ENCODE results near the gene SOX6.

SOX6 gene

DNA sequence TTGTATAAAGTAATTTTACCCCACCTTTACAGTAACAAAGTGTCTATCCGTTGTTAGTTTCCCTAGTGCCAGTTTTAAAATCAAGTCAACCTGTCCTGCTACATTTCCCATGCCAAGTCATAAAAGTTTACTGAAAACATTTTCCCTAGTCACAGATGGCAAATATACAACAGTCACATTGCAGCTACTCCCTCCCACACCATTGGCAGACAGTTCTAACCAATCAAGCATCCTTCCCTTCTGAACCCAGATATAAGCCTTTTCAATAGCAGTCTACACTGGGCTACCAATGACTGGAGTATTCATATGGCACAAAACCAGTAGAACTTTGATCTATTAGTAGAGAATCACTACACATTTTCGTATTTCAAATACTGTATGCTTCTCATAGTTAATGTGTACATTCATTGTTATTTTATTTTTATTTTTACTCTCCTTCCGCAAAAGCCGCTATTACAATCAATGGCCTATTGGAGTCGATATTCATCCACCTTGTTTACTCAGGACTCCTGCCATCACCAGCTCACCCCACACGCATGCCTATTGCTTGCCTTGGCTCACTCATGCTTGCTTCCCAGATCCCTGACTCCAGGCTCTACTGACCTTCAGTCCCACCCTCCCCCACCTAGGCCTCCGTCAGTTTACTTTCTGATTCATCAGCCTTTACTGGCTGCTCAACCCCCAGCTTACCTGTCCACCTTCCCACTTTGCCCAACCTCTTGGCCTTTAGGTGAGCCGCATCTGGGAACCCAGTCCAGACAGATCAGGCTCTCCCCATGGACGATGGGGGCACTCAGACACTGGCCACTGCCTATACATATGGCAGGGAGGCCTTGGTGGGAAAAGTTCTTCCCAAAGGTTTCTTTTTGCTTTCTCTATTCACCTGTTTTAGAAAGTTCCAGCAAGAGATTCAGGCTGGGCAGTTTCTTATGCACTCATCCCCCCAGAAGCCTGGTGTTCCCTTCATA lies 408.4 kb downstream of the SOX6 start:
- no peak for DNase-seq

DNA sequence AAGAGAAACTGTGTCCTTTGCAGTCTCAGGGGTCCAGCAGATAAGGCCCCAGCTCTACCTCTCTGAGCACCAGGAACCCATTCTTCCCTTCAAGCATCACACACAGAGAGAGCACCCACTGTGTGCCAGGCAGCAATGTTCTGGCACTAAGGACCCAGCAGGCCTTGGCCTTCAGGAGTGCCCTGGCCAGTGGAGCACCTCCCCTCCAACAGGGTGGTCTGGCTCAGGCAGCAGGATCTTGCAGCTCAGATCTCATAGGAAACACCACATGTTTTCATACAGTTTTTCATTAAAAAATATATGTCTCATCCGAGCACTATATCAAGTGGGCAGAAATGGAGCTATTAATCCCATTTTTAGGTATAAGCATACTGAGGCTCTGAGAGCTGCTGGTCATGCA lies 410.6 kb downstream of the SOX6 start:
- no peak for DNase-seq

DNA sequence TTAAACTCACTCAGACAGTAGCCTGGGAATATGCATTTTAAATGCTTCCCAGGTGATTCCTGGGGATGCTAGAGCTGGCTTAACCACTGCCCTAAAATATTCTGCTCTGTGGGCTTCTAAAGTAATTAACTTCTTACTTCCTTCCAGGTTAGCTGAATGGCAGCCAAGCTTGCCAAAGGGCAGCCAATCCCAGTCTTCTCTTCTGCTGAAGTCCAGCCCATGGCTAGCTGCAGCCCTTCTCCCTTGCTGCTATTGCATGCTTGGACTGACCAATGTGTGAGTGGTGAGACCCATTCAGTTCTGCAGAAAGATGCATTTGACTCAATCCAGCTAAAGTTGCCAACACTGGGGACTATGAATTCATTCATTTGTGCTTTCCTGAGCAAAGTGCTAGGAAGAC lies 411.9 kb downstream of the SOX6 start:
- no peak for DNase-seq

DNA sequence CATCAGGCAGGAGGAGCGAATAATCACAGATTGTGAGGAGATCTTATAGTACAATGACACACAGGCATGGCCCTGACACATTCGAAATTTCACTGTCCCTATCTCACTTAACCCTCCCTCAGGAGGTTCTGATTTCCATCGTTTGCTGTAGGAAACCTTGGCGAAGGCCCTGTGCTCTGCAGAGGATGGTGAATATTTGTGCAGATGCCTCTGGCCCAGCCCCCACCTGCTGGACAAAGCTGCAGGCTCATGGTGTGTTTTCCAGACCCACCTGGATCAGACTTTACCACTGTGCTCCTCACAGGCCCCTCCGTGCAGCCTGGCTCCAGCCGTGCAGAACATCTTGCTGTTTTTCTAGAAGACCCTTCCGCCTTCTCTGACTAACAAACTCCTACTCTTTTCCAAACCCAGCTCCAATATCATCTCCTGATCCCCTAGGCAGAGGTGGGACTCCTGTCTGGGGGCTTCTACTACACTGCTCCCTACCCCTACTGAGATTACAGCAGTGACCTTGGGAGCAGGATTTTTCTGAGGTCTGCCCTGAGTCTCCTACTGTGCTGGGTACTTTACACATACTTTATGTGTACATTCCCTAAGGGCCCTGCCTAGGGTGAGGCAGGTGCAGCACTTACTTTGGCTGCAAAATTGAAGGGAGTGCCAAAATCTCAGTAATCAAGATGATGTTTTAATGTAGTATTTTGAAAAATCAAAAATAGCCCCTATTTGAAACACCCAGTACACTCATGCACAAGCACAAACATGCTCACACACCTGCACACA lies 412.7 kb downstream of the SOX6 start:
- DNase-seq, result no peak

DNA sequence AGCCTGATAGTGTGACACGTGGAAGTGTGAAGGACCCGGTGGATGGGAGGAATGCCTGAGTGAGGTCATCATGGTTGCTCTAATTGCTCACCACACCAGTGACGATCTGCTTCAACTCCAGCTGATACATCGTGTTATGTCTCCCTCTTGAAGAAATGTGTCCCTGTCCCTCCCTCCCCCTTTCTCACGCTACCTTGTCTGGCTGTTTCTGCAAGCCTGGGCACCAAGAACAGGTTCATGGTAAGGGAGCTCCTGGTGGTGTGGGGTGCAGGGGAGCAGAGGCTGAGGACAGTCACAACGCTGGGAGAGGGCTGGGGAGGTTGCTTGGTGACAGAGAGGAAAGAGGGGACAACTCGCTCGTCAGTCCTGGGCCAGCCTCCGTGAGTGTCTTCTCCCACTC lies 413.4 kb downstream of the SOX6 start:
- no peak for DNase-seq

DNA sequence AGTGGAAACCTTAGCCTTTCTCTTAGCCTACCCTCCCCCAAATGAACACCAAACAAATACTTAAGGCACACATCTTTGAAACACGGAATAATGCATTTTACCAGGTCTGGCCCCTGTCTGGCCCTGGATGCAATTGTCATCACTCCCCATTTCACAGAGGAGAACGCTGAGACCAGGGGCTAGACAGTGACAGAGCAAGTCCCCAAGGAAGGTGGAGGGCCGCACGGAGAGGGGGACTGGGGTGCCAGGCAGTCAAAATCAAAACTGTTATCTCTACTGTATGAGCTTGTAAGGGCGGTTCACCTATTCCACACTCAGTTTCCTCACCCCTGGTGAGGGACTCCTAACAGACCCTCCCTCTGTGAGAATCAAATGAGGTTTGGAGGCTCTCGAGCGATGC lies 414.2 kb downstream of the SOX6 start:
- DNase-seq, result no peak

DNA sequence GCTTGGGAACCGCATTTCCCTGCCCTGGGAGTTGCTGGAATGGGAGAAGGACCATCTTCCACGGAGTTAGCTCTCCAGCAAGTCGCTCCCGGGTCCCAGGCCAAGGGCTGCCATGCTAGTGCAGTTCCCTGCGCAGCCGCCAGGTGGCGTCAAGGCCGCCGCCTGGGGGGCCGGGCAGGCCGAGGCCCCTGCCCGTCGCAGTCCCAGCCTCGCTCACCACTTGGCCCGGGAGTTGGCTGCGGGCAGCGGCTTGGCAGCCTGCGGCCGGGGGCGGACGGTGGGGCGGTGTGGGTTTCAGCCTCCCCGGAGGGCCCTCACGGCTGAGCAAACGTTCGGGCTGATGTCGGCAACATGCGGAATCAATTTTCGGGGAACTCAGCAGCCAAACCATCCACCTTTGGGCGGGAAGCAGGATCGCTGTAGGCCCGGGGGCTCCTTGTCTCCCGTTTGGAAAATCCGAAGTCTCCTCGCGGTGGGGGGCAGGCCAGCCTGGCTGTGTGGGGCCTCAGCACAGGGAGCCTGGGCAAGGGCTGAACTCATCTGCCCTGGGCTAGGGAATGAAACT lies 415.1 kb downstream of the SOX6 start:
- DNase-seq, result no peak

DNA sequence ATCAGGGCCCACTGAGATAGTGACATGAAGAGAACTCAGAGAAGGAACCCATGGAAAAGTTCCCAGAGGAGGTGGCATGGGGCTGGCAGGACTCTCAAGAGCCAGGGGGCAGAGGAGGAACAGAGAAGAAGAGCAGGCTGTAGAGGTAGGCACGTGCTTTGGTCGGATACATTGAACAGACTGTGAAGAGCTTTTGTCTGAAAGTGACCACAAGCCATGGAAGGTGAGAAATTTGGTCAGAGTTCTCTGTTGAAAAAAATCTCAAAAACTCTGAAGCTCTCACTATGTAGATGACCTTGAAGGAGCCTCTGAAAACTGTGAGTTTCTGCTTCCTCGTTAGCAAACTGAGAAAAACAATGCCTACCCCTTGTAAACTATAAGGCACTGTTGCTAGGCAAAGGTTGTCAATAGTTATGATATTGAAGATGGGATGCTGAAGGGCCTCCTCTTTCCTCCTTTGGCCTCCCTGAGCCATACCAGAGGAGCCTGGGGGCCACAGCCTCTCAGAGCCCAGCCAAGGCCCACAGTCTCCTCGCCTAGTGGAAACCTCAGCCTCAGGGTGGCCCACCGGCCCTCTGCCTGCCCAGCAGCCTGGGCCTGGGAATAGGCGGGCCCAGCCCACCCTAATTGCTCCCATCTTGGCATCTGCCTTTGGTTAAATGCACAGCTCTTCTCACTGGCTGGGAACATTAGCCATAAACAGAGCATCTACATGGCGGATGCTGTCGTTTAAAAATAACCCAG lies 415.7 kb downstream of the SOX6 start:
- DNase-seq, result no peak

DNA sequence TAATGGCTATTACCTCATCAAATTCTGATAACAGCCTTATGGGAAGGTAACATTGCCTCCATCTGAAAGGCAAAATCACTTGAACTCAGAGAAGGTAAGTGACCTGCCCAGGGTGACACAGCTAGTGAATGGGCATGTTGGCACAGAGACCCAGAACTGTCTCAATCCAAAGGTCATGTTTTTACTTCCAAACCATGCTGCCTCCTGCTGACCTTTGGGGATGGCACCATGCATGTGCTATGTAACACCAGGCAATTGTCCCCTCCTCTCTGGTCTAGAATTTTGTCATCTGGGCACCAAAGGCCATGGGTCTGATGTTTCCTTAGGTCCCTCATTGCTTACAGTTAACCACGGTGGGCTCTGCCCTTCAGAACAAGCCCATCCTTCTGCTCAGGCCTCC lies 417.4 kb downstream of the SOX6 start:
- DNase-seq, result no peak

DNA sequence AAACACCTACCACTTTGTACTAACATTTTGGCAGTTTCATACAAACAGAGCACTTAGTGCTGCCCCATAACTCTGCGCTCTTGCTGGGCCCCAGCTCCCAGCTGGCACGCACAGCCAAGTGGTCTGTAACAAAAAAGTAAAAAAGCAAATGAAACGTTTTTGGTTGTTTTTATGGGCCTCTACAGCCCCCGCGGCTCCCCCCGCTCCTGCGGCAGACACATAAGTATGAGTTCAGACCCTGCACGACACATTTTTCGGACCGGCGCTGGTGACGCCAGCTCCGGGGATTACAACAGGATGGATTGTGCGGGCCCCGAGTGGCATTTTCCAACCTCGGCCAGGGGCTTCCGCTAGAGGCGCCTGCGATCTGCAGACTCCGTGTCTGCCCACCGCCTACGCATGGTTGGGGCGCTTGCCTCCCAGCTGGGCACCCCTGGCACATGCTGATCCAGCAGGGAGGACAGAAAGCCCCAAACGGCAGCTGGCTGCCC lies 418.2 kb downstream of the SOX6 start:
- no peak for DNase-seq

DNA sequence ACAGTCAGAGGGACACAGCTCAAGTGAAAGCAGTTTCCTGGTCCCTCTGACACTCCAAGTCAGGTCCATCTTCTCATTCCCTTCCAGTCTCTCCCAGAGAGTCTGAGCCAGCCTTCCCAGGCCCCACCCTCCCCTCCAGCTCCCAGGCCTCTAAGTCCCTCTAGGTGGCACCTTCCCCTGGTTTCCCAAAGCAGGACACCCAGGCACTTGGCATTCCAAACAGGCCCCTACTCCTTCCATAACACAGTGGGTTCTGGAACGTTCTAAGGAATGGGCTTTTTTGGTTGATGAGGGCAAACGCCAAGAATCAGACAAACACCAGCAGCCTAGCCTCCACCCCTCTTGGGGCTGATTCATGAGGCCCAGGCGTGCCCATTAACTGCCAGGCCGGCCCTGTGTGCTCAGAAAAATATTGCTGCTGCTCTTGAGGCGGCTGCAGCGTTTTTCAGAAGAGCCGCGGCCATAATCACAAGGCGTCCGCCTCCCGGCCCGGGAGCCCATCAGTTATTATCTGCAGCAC lies 418.7 kb downstream of the SOX6 start:
- DNase-seq, result peak in 1 of 14 donors; percentile 4

DNA sequence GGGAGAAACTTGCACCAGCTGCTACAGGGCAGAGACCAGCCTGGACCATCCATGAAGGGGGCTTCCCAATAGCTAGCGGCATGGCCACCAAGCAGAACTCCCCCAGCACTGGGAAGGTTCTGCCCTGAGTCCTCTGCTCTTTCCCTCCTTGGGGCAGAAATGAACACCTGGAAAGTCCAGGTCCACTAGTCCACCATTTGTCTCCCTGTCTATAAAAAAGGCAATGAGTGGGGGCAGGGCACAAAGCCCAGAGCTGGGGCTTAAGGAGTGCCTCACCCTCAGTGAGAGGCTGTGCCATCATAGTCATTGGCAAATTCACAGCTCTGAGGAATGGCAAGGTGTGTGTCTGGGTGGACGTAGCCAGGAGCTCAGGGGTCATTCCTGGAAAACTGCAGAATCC lies 420.3 kb downstream of the SOX6 start:
- DNase-seq, result no peak

DNA sequence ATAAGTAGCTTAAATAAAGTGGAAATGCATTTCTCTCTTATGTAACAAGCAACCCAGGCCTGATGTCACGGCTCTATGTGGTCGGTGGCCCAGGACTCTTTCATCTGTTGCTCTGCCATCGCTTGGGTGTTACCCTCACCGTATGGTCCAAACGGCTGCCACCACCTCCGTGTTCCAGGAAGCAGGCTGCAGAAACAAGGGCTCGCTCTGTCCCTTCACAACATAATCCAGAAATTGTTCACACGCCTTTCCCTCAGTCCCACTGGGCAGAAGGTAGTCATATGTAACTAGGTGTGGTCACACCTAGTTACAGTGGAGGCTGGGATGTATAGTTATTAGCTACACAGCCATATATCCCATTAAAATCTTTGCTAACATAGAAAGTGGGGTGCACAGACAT lies 421.0 kb downstream of the SOX6 start:
- no peak for DNase-seq

DNA sequence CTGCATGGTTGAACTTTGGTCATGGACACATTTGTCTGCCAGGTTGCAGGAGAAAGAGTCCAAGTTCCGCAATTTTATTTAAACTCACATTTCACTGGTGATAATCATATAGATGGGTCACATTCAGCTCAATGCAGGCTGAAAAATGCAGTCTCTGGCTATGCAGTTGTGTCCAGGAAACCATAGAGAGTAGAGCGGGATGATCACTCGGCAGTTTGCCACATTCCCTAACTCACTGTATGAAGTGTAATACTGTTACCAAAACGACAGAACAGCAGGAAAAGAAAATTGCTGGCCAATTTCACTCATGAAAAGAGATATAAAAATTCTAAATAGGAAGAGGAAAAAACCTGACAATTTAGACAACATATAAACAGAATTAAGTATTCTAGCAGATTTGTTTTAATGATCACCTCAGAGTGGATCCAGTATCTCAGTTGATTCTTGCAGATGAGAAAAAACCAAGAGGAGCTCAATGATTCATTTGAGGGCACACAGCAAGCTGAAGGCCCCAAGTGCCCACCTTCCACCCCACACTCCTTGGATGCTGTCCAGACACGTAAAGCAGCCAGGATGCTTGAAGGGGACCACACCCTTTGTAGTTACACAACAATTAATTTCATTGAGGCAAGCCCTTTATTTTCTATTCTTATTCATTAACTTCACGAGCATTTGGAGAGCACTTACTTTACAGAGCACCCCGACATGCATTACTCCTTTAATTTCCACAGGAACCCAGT lies 422.3 kb downstream of the SOX6 start:
- no peak for DNase-seq

DNA sequence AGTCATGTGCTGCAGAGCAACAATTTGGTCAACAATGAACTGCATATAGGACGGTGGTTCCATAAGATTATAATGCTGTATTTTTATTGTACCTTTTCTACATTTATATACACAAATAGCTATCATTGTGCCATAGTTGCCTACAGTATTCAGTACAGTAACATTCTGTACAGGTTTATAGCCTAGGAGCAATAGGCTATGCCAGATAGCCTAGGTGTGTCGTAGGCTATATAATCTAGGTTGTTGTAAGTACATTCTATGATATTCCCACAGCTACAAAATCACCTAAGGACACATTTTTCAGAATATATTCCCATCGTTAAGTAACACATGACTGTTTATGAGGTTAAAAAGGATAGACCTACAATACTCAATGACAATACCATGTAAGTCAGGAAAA lies 423.9 kb downstream of the SOX6 start:
- DNase-seq, result no peak

DNA sequence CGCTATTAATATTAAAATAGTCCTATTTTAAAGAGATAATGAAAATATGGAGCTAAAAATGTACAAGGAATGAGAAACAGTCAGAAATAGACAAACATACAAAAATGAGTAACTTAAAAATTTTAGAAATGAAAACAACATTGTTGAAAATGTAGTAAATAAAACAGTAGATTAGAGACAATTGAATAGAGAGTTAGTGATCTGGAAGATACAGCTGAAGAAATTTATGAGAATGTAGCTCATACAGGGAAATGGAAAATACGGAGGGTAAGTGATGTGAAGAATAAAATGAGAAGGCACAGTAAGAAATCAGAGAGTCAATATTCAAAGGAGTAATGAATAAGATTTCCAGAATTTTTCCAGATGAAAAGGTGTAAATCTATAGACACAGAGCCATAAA lies 424.8 kb downstream of the SOX6 start:
- no peak for DNase-seq

DNA sequence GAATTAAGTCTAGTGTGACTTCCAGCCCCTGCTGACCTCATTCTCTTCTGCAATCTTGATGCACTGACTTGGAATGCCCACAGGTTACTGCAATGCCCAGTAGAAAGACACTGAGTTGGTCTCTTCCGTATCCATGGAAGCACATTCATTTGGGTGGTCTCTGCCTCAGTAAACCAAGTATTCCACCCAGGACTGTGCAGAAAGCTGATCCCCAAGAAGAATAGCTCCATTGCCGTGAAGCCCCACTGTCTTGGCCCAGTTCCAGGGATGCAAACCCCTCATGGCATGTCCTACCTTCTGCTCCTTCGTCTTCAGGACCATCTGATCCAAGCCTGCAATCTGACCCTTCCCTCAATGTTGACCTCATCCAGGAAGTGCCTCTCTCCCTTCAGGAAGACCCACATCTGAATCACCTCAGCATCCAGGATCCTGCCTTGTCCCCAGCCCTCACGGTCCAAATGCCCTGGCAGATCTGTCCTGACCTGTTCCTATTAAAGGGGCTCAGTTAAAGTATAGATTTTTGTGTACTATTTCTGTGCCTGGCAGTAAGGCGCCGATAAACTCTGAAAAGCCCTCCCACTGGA lies 425.8 kb downstream of the SOX6 start:
- no peak for DNase-seq

DNA sequence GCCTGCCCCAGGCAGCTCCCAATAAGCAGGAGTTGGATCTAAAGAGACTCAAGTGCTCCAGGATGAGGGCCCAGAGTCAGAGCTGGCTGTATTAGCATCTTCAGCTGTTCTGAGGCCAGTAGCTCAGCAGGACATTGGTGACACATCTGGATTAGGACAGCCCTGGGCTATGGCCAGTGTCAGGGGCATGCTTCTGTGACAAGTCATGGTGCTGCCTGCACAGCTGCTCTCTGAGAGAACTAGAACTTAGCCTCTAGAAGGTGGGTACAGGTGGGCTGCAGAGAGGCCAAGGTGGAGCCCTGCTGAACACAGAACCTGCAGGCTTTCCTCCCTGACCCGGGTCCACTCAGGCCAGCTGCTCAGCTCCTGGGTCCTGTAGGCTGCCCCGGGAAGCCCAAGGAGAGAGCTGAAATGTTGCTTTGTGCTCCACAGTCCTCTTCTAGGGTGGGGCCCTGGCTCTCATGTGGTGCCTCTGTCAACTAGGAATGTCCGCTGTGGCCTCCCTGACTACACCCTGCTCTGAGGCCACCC lies 426.9 kb downstream of the SOX6 start:
- no peak for DNase-seq

DNA sequence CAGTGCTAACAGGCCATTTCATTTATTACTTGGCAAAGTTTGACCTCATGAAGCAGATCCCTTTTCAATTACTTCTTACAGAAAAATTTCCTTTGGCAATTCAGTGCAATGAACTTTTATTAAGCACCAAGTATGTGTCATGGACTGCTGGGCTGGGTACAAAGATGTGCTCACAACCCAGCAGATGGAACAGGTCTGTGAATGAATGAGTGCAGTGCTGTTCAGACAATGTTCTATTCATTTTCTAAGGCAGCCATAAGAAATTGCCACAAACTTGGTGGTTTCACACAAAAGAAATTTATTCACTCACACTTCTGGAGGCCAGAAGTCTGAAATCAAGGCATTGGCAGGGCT lies 428.5 kb downstream of the SOX6 start:
- DNase-seq, result no peak

DNA sequence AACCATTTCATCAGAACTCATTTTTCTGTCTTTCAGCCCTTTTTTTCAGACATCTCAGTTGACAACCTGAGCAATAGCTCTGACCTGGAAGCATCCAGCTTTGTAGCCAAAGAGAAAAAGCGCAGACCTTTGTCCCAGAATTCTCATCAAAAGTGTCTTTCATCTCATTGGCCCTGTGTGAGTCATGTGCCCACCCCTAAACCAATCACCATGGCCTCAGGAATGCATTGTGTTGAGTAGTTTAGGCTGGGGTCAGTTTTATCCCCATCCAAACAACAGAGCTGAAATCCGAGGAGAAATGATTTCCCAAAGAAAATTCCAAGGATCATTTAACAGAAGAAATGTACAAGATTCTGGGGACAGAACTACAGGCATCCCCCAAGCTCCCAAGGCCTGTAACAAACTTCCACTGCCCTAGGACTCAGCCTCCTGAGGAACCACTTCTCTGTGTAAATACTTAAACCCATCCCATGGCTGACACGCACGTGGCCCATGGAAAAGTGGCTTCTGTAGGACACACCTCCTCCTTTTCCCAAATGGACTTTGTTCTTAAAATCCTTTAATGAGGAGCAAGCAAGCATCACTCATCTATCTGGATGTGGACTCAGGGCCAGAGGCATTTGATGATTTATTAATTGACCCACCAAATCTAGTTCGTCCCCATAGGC lies 429.0 kb downstream of the SOX6 start:
- no peak for DNase-seq
